HuH-7.5 (cell line): ENCODE measurements around the gene TTC31.

ENCODE experiments used
- DNase-seq: peaks from one replicate; pipeline ENCODE4 v3.0.0; 2011; ENCODE audit warnings: low spot score

TTC31 gene

DNA sequence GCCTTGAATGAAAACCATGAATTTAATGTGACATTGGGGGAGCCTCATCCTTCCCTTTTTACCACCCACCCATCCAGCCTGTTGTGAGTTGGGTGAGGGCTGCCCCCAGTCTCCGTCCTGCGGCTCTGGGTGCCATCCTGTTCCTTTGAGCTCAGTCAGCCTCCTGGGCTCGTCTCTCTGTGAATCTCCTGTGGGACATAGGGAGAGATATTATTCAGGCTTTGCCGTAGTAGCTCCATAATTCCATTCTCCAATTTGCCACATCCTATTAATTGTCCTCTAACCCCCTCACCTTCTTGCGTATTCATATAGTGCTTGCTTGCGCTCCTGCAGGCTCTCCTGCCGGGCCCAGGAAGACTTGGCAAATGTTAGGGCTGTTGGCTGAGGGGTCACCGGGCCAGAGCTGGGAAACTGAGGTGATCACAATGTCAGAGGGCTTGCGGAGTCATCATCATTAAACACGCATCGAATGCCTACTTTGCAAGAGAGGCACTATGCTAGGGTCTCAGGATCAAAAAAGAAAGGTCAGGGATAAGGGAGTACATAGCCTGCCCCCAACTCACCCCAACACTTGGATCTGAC lies 43.9 kb downstream of the TTC31 start:
- no peak for DNase-seq

DNA sequence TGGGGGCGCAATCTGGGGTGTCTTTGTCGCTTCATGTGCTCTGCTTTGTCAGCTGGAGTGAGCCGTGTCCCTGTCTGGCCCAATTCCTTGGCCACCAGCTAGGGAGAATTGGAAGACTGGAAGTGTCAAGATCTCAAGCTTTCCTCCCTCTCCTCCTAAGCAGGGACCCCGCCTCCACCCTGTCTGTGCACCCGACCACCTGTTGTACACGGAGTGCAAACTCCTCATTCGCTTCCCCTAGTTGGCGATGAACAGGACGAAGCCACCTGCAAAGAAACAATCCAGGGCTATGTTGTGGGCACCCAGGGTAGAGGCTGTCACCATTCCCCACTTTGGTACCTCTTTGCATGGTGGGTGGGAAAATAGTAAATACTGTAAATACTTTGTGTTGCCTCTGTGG lies 44.9 kb downstream of the TTC31 start:
- DNase-seq = no peak

DNA sequence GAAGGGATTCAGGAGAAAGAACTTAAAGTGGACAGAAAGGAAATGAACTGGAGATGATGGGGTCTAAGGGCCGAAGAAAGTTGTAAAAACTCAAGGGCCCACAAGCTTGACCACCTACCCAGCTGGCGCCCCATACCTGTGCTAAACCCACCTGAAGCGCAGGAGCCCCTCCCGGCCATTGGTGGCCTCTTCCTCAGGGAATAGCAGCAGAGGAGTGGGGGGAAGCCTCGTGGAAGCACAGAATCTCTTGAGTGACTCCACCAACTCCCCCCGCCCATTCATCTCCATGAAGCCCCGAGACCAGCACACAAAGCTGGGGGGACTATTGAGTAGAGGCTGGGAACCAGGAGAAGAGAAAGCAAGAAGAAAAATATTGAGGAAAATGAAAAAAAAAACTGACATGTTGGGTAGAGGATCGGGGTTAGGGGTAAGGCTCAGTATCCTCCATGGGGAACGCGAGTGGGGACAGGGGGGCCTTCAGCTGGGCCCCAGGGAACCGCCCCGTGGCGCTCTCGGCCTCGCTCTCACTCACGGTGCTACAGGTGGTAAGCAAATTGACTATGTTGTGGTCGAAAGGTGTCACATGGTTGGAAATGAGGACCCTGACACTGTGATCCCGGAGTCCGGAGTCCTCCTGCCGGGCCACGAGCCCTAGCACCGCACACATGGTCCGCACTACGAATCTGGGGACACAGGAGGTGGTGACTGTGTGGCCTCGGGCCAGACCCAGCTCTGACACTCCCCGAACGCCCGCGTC lies 45.9 kb downstream of the TTC31 start:
- DNase-seq = no peak

DNA sequence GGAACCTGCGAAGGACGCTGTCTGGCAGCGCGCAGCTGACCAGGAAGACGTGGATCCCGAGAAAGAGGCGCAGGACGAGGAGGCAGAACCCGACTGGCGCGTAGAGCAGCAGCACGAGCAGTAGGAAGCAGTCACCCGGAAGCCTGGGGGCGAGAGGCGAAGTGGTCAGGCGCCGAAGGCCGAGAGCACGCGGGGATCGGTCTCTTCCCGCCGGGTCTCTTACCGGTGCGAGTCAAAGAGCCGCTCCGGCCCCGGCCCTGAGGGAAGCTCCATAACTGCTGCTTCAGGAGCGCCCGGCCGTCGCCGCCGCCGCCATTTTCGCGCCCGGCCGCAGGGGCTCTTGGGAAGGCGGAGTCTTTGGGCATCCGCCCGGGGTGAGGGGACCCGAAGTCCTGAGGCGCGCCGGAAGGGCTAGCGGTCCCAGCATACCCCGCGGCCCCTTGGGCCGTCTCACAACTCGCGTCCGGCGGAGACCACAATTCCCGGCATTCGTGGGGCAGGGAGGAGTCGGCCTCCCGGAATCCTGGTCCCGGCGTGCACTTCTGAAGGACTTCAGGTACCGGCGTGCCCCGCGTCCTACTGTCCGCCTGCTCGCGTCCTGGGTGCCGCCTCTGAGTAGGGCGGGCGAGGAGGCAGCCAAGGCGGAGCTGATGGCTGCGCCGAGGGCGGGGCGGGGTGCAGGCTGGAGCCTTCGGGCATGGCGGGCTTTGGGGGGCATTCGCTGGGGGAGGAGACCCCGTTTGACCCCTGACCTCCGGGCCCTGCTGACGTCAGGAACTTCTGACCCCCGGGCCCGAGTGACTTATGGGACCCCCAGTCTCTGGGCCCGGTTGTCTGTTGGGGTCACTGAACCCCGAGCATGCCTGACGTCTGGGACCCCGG lies 46.7 kb downstream of the TTC31 start, which contains the start of the genes AUP1 and HTRA2:
AUP1 (minus strand) TSS at position 350 of the 882 bp plus-strand sequence; CDS start at position 273, 77 bp downstream.
HTRA2 (plus strand) TSS at position 577 of the 882 bp plus-strand sequence; CDS start at position 651, 74 bp downstream.
- DNase-seq = peak; percentile 97

DNA sequence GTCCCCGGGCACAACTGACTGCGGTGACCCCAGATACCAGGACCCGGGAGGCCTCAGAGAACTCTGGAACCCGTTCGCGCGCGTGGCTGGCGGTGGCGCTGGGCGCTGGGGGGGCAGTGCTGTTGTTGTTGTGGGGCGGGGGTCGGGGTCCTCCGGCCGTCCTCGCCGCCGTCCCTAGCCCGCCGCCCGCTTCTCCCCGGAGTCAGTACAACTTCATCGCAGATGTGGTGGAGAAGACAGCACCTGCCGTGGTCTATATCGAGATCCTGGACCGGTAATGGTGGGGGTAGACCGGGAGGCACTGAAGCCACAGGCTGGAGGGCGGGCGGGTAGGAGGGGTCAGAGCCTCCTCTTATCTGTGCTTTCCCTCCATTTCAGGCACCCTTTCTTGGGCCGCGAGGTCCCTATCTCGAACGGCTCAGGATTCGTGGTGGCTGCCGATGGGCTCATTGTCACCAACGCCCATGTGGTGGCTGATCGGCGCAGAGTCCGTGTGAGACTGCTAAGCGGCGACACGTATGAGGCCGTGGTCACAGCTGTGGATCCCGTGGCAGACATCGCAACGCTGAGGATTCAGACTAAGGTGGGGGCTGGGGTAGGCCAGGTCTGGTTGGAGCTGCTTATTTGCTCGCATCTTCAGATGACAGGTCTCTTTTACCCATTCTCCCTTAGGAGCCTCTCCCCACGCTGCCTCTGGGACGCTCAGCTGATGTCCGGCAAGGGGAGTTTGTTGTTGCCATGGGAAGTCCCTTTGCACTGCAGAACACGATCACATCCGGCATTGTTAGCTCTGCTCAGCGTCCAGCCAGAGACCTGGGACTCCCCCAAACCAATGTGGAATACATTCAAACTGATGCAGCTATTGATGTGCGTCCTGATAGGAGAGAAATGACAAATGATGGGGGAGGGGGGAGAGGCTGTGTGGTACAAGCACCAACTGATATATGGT lies 47.6 kb downstream of the TTC31 start:
- DNase-seq = peak; percentile 53

DNA sequence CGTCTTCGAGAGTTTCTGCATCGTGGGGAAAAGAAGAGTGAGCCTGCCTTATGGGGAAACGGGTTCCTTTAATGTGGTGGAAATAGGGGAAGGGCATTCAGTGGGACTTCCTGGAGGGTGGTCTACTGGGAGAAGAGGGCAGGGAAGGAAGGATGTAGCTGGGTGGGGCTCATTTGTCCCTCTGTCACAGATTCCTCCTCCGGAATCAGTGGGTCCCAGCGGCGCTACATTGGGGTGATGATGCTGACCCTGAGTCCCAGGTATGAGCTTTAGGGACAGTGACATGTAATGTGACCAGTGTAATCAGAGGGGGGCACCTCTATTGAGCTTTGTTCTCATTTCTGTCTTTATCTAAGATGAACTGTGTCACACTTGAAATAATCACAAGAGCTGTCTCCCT lies 48.8 kb downstream of the TTC31 start:
- DNase-seq = no peak

DNA sequence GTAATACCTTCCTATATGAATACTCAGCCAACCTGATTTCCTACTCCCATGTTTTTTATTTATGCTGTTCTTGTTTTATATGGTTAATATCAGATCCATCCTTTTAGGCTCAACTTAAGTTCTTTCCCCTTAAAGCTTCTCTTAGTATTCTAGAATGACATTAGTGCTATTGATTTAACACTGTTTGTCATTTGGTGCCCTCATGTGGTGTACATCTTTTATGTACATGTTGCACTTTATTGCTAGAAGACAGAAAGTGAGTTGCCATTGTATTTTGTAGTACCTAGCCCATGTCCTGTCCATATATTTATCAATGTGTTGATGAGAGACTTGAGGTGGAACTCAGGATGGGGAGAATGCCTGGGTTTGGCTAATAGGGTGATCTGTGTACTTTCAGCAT lies 49.3 kb downstream of the TTC31 start:
- no peak for DNase-seq

DNA sequence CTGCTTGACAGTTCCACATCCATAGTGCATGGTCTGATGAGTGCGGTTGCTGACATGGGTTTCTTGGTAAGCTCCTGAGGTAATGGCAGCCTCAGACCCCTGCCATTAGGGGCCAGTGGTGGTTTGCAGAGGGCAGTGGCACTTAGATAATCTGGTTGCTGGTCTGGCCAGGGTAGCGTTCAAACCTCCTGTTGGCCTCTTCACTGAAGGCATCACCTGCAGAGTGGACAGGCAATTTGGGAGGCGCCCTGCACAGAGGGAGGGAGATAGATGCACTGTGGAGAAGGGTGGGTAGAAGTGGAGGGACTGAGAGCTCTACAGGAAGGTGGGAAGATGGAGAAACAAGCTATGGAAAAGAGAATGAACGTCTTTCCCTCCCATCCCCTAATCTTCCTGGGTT lies 50.6 kb downstream of the TTC31 start:
- DNase-seq = no peak

DNA sequence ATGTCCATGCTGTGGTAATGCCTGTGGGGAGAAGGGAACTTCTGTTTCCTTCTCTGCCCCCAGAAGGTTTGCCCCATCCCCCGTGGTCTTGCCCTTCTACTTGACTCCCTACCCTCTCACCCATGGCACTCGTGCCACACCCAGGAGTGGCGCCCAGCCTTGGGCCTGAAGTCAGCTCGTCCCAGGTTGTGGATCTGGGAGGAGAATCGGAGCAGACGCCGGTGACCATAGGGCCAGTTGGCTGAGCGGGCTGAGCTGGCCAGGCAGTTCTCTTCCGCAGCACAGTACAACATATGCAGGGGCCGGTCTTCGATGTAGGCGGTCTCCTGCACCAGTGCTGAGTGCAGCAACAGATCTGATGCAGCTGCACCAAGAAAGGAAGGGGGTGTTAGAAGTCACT lies 51.5 kb downstream of the TTC31 start:
- DNase-seq = no peak

DNA sequence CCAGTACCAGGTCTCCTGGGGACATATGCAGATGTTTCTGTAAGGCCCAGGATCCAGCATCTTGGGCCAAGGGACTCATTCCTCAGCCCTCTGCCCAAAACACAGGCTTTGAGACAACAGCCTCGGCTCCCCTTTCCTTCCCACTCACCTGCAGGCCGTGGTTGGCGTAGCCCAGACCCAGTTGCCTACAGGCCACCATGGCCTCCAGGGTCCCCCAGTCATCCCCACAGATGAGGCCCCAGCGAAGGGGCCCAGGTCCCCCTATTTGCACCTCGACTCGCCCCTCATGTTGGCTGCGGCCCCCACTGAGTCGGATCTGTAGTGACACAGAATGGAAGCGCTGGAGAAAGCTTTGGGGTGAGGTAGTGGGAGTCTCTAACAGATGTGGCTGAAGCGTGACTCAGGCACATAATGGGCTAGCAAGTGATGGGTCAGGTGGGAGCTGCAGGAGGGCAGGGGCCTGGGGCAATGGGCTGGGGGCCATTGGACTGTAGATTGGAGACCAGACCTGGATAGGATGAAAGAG lies 52.6 kb downstream of the TTC31 start:
- DNase-seq = no peak

DNA sequence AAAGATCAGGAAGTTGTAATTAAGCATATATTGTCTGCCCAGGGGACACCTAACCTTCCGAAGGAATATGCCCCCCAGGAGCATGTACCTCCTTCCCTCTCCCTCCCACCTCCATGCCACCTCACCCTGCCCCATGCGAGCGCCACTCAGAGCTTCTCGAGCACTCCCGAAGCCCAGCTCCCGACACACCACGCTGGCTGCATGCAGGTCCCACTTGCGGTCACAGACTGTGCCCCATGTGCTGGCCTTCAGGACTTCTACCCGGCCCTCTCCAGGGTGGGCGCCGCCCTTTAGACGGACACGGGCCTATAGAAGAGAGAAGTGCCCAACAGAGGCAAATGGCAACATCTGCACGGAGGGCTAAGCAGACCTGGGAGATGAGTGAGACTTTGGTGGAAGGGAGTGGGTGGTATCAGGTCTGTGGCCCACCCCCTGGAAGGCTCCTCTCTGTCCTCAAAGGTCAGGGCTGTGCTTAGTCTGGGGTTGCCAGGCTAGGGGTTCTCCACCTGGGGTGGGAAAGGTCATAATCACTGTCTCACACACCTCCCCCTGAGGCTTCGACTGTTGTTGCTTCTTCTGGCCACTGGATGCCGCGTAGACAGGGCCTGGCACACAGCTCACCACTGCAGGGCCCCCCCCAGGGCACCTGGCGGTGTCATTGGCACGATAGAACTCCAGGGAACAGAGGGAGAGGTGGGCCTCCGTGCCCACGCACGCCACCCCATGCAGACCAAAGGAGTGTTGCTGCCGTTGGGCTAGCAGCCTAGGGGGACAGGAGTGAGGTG lies 53.5 kb downstream of the TTC31 start:
- DNase-seq = no peak

DNA sequence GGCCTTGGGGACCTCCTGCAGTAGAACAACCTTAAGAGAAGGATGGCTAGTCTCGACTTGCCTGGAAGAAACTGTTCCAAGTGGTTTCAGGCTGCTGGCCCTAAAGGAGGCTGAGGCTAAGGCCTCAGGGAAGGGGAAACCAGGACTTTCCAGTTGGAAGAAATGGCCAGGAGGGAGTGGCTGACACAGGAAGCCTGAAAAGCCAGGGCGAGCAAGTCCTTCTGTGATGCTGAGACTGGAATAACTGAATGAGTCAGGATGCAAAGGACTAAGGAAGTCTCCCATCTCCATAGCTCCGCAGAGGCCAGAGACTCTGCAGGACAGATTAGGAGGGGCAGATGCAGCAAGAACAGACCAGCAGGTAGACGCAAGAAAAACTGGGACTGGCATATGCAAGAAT lies 54.3 kb downstream of the TTC31 start:
- no peak for DNase-seq

DNA sequence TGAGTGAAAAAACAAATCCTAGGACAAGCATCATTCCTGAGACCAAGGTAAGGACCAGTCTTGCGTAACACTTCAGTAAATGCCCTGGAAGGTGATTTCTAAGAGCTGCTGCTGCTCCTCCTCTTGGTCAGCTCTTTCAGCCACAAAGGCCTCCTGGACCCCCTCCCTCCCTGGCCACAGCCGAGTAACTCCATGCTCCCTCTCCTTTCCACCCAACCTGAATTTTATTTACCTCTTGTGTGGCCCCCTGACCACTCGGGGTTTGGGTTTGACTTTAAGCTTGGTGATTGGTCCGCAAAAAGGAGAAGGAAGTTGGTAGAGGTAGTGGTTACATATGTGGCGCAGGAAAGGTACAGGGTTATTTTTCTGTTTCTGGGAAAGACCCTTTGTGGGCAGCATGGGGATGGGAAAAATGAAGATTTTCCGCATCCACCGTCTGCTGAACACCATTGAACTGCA lies 56.0 kb downstream of the TTC31 start:
- DNase-seq = no peak

DNA sequence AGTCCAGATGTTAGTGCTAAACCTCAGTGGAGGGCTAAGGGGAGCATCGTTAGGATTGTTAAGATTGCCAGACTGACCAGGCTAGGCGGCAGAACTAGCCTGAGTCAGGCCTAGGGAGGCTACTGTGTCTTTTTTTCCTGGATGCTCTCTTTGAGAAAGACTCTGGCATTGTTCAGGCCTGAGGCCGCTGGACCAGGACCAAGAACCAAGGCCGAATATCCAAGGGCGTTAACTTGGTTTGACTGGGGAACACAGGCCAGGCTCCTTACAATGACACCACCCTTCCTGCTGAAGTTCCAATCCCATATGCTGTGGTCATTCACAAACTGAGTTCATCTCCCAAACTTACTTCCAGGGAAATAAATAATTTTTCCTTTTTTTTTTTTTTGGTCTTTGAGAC lies 57.4 kb downstream of the TTC31 start:
- no peak for DNase-seq

DNA sequence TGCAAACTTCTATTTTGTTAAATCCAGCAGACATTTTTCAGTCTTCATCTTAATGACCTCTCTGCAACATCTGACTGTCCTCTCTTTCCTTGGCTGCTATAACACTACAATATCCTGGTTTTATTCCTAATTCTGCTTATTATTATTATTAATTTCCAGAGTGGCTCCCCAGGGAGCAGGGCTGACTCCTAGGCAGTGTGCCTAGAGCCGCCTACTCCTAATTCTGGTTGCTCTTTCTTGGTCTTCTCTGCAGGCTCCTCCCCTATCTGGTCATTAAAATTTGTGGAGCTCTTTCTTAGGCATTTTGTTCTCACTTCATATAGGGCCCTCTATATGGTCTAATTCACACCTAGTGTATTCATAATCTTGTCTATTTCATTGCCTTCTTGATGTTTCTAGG lies 60.1 kb downstream of the TTC31 start:
- no peak for DNase-seq
